IMR-90 (cell line): ENCODE data around the gene TMEM205. TPM values are rescaled to one million over a fixed set of nuclear protein-coding genes. Genes with fewer than 3 reads are reported as not detected.

ENCODE experiments used
- ATAC-seq: fragments of 200-7000 bp; cut with Tn5 transposase; 2 replicates; pipeline ENCODE4 v1.9.1; 2020; ENCODE audit warnings: low read depth, mild to moderate bottlenecking, moderate library complexity
- BruUV-seq: library from RNA; stranded (reverse); fragments of 400-500 nt; replicated peaks from 2 replicates; lab custom pipeline; 2021; lab: Mats Ljungman, UMichigan
- CTCF ChIA-PET: fragments of 300-600 bp; formaldehyde crosslinking; extraction: SDS; loops from one replicate; lab custom pipeline; 2021; ENCODE audit warnings: antibody characterized with exemption; lab: Yijun Ruan, JAX
- POLR2A ChIA-PET: fragments of 300-600 bp; sonication (Branson Sonifier 250); formaldehyde crosslinking; loops from one replicate; lab custom pipeline; 2022; ENCODE audit warnings: antibody characterized with exemption; ENCODE audit not compliant: unreplicated experiment; lab: Charles Lee
- DNase-seq: peaks from one replicate; pipeline ENCODE4 v3.0.0; 2013
- H2AFZ ChIP-seq: replicated peaks from 2 replicates; pipeline ENCODE3; 2013; ENCODE audit warnings: low read length, mild to moderate bottlenecking; ENCODE audit not compliant: poor library complexity
- H2AK5ac ChIP-seq: 2 replicates; pipeline ENCODE4 v1.6.1; 2013; ENCODE audit warnings: low read depth, low read length, inconsistent platforms
- H2AK9ac ChIP-seq: replicated peaks from 2 replicates; pipeline ENCODE3; 2013; ENCODE audit warnings: mild to moderate bottlenecking, low read depth, low read length, moderate library complexity; ENCODE audit not compliant: poor library complexity
- H2BK120ac ChIP-seq: 2 replicates; pipeline ENCODE4 v1.6.1; 2013; ENCODE audit warnings: low read depth, low read length, inconsistent platforms
- H2BK15ac ChIP-seq: 3 replicates; pipeline ENCODE4 v1.6.1; 2013; ENCODE audit warnings: low read depth, low read length, inconsistent platforms
- H2BK20ac ChIP-seq: 2 replicates; pipeline ENCODE4 v1.6.1; 2013; ENCODE audit warnings: low read depth, mild to moderate bottlenecking, inconsistent platforms, low read length, moderate library complexity
- H2BK5ac ChIP-seq: 2 replicates; pipeline ENCODE4 v1.6.1; 2013; ENCODE audit warnings: mild to moderate bottlenecking, low read depth, low read length, inconsistent platforms; ENCODE audit not compliant: poor library complexity, severe bottlenecking
- H3K14ac ChIP-seq: replicated peaks from 2 replicates; pipeline ENCODE4 v1.6.1; 2013; ENCODE audit warnings: low read depth, low read length, inconsistent platforms
- H3K18ac ChIP-seq: 2 replicates; pipeline ENCODE4 v1.6.1; 2013; ENCODE audit warnings: low read depth, low read length, control low read depth
- H3K23ac ChIP-seq: 2 replicates; pipeline ENCODE4 v1.6.1; 2013; ENCODE audit warnings: low read depth, low read length, inconsistent platforms
- H3K27ac ChIP-seq: 2 replicates; pipeline ENCODE4 v1.5.1; 2013; ENCODE audit warnings: mild to moderate bottlenecking, control low read depth, low read length; ENCODE audit not compliant: insufficient read depth
- H3K27me3 ChIP-seq: 2 replicates; pipeline ENCODE4 v1.6.1; 2013; ENCODE audit warnings: low read length; ENCODE audit not compliant: control insufficient read depth, insufficient read depth
- H3K36me3 ChIP-seq: 2 replicates; pipeline ENCODE4 v1.6.1; 2013; ENCODE audit warnings: low read length, mixed read lengths; ENCODE audit not compliant: control insufficient read depth, insufficient read depth
- H3K4ac ChIP-seq: 2 replicates; pipeline ENCODE4 v1.6.1; 2013; ENCODE audit warnings: low read depth, low read length, inconsistent platforms
- H3K4me1 ChIP-seq: 2 replicates; pipeline ENCODE4 v1.6.1; 2013; ENCODE audit warnings: low read length, mixed read lengths; ENCODE audit not compliant: control insufficient read depth, insufficient read depth
- H3K4me2 ChIP-seq: 2 replicates; pipeline ENCODE4 v1.6.1; 2013; ENCODE audit warnings: low read depth, mild to moderate bottlenecking, control low read depth, low read length, moderate library complexity
- H3K4me3 ChIP-seq: 2 replicates; pipeline ENCODE4 v1.5.1; 2013; ENCODE audit warnings: low read depth, mild to moderate bottlenecking, control low read depth, low read length, moderate library complexity; ENCODE audit not compliant: insufficient read depth
- H3K56ac ChIP-seq: 2 replicates; pipeline ENCODE4 v1.6.1; 2013; ENCODE audit warnings: low read length, inconsistent platforms; ENCODE audit not compliant: insufficient read depth; ENCODE audit errors: extremely low read depth
- H3K79me1 ChIP-seq, 2 experiments: 2 replicates each; pipeline ENCODE4 v1.6.1; 2013; ENCODE audit warnings: low read length in 2 of 2, inconsistent platforms in 1 of 2, low read depth in 1 of 2
- H3K9ac ChIP-seq: 2 replicates; pipeline ENCODE4 v1.6.1; 2013; ENCODE audit warnings: low read depth, low read length, control low read depth
- H3K9me1 ChIP-seq: 2 replicates; pipeline ENCODE4 v1.6.1; 2013; ENCODE audit warnings: low read length, inconsistent platforms; ENCODE audit not compliant: insufficient read depth
- H3K9me3 ChIP-seq: 2 replicates; pipeline ENCODE4 v1.6.1; 2013; ENCODE audit warnings: low read length; ENCODE audit not compliant: control insufficient read depth, insufficient read depth
- H4K20me1 ChIP-seq: 2 replicates; pipeline ENCODE4 v1.6.1; 2013; ENCODE audit warnings: low read length, inconsistent platforms; ENCODE audit not compliant: insufficient read depth
- H4K5ac ChIP-seq: 2 replicates; pipeline ENCODE4 v1.6.1; 2013; ENCODE audit warnings: mild to moderate bottlenecking, low read depth, low read length, control low read depth
- H4K8ac ChIP-seq, 2 experiments: 2 replicates each; pipeline ENCODE4 v1.6.1; 2013; ENCODE audit warnings: low read depth in 2 of 2, low read length in 2 of 2, control low read depth in 1 of 2, inconsistent platforms in 1 of 2
- H4K91ac ChIP-seq: 2 replicates; pipeline ENCODE4 v1.6.1; 2013; ENCODE audit warnings: low read depth, low read length, inconsistent platforms; ENCODE audit not compliant: insufficient read depth
- CHD1 ChIP-seq: IDR thresholded peaks from 2 replicates; pipeline ENCODE4 v1.6.1; 2012; ENCODE audit warnings: low read depth, low read length, improper control_type of control experiment
- FOS ChIP-seq: fragments of 150-350 bp; IDR thresholded peaks from 2 replicates; pipeline ENCODE4 v1.6.1; 2016; ENCODE audit warnings: low read depth, low read length
- RCOR1 ChIP-seq: IDR thresholded peaks from 2 replicates; pipeline ENCODE4 v1.6.1; 2012; ENCODE audit warnings: mild to moderate bottlenecking, low read length, improper control_type of control experiment; ENCODE audit not compliant: insufficient replicate concordance
- WGBS, 2 experiments: methylation state at CpG; one replicate each; pipeline versions ENCODE4 v1.1.5 to v1.1.7; 2013; ENCODE audit warnings: missing lambda C conversion rate in 2 of 2; ENCODE audit not compliant: insufficient read length in 1 of 2; ENCODE audit errors: extremely low coverage in 2 of 2; 5-methylcytosine and 5-hydroxymethylcytosine counted together
- dilution Hi-C: fragments of 300-500 bp; cut with HindIII; formaldehyde crosslinking; loops from one replicate; pipeline ENCODE4 v1.14.3; 2018; ENCODE audit warnings: low sequenced_read_pairs; ENCODE audit not compliant: unreplicated experiment
- in situ Hi-C: fragments of 300-500 bp; cut with MboI; formaldehyde crosslinking; loops from 3 replicates; pipeline ENCODE4 v1.14.3; 2019; ENCODE audit warnings: low sequenced_read_pairs, inconsistent platforms, mixed read lengths
- intact Hi-C: fragments of 100-400 bp; cut with micrococcal nuclease; formaldehyde crosslinking; loops from 2 replicates; pipeline ENCODE4 v1.10.0; 2022
- polyA plus RNA-seq, 3 experiments: library from polyadenylated mRNA; depleted of rRNA; stranded (reverse); fragments of >200 nt; gene quantifications; 2 replicates each; pipeline ENCODE4 v1.2.3, GENCODE V29; 2012; ENCODE audit warnings: low replicate concordance in 1 of 3
- total RNA-seq: library from RNA; depleted of rRNA; stranded (reverse); fragments of >200 nt; gene quantifications from 2 replicates; pipeline ENCODE4 v1.2.3, GENCODE V29; 2012

TMEM205 gene
- total and polyA plus RNA-seq, 2 of the 4 experiments (the other 2 are of a cell fraction): 110 to 136 TPM

- ChIA-PET POLR2A (no interaction called here), CTCF (interaction anchor here (0.5 kb wide), 1 partner anchor 40 kb away, joined by 3 read pairs; no protein-coding TSS in a partner anchor)
- no peak overlapping the region for H3K23ac ChIP-seq
- H3K4ac ChIP-seq: no peak overlapping the region
- no peak overlapping the region for H3K9ac ChIP-seq
- H3K27me3 ChIP-seq: peaks cover 8% of the 10 kb centered on the region; the same call in 1 of the 2 replicates
- H2BK15ac ChIP-seq: no peak overlapping the region
- H3K14ac ChIP-seq: no peak overlapping the region
- H2AK9ac ChIP-seq: no peak overlapping the region
- no peak overlapping the region for H3K27ac ChIP-seq
- H2BK5ac ChIP-seq: no peak overlapping the region
- DNase-seq: no peak
- H2AK5ac ChIP-seq: no peak overlapping the region
- intact Hi-C loops: loop anchor here (2.0 kb wide), 1 partner anchor 44 kb away; the partner anchor contains the start of gene RAB3D
- H4K91ac ChIP-seq: no peak overlapping the region
- in situ Hi-C loops: loop anchor here (10.0 kb wide), 1 partner anchor 180 kb away; no protein-coding TSS in a partner anchor
- H3K79me1 ChIP-seq: no peaks in the 10 kb centered on the region
- no peaks in the 10 kb centered on the region for H4K20me1 ChIP-seq
- no peaks in the 10 kb centered on the region for H3K36me3 ChIP-seq
- H2AFZ ChIP-seq: no peak overlapping the region
- no peak overlapping the region for H2BK20ac ChIP-seq
- H3K56ac ChIP-seq: no peak overlapping the region
- BruUV-seq: no TSS peak
- no peak overlapping the region for H4K5ac ChIP-seq
- 80% methylated on average over 1 of the region's 4 CpGs; no CpG with 5 or more reads in 1 of the 2 experiments for WGBS, 2 experiments
- ATAC-seq: no peak
- no peak overlapping the region for H4K8ac ChIP-seq
- H3K4me2 ChIP-seq: no peak overlapping the region
- no peaks in the 10 kb centered on the region for H3K9me3 ChIP-seq
- H3K18ac ChIP-seq: no peak overlapping the region
- 0 out of 2 replicates have a peak, but pooled peaks cover 3% of the 10 kb centered on the region for H3K9me1 ChIP-seq
- TF ChIP-seq RCOR1 (no peak), CHD1 (no peak), FOS (no peak)
- 0 out of 2 replicates have a peak, but pooled peaks cover 1% of the 10 kb centered on the region for H3K4me1 ChIP-seq
- H2BK120ac ChIP-seq: no peak overlapping the region
- H3K4me3 ChIP-seq: no peak overlapping the region
- dilution Hi-C loops: no loop called here
These were observed 50.9 kb downstream of the TMEM205 start for GRCh38 chr19:11295180-11295579.
